ENCODE data around the gene CNTNAP2.

Gene CNTNAP2

DNA sequence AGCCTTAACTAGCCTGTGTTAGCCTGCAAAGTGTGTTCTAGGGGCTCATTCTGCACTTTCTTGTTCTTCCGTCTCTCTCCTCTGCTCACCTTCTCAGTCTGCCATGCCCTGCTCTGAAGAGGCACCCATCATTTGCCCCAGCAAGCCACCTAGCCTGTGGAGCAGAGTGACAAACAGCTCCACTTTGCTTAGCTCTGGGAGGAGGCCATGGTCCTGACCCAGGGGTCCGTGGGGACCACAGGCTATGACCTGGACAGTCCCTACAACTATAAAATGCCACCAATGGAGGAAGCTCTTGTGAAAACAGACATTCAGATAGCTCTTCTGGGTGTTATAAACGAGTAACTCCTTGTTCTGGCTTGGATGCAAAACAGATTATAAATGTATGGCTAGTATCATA lies 1029.6 kb downstream of the CNTNAP2 start:
- H3K27ac ChIP-seq, result no peak overlapping the region
- TF ChIP-seq, protein P1, sequence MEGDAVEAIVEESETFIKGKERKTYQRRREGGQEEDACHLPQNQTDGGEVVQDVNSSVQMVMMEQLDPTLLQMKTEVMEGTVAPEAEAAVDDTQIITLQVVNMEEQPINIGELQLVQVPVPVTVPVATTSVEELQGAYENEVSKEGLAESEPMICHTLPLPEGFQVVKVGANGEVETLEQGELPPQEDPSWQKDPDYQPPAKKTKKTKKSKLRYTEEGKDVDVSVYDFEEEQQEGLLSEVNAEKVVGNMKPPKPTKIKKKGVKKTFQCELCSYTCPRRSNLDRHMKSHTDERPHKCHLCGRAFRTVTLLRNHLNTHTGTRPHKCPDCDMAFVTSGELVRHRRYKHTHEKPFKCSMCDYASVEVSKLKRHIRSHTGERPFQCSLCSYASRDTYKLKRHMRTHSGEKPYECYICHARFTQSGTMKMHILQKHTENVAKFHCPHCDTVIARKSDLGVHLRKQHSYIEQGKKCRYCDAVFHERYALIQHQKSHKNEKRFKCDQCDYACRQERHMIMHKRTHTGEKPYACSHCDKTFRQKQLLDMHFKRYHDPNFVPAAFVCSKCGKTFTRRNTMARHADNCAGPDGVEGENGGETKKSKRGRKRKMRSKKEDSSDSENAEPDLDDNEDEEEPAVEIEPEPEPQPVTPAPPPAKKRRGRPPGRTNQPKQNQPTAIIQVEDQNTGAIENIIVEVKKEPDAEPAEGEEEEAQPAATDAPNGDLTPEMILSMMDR (conservative IDR thresholded peaks at IDR 0.05), result no peak

DNA sequence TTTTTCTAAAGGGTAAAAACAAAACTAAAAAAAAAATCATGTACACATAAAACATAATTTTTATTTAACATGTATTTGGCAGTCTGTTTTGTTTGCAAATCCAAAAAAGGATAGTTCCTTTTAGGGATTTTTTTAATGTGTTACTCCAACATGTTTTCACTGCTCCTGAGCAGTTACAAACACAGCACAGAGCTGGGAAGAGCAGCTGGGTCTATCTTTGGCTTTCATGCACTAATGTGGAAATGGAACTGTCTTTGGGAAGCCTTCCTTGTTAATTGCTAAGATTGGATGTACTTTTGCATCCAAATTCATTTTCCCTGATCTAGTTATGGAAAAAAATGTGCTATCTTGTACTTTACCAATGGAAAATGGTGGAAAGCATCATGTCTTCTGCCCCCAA lies 1035.1 kb downstream of the CNTNAP2 start:
- TF ChIP-seq, protein P1 (conservative IDR thresholded peaks at IDR 0.05), result no peak
- no peak overlapping the region for H3K27ac ChIP-seq

DNA sequence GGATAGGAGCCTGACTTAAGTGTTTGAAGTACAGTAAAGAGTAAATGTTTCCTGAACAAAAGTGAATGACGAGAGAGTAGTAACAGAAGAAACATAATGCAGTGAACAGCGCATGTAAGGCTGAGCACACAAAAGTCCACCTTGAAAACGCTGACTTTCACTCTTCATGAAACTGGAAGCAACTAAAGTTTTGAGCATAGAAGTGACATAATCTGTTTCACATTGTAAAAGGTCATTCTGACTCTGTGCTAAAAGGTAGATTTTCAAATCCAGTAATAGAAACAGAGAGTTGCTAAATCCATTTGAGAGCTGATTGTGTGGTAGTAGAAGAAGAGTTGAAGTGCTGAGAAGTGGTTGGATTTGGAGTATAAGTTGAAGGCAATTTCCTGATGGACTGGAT lies 1037.0 kb downstream of the CNTNAP2 start:
- TF ChIP-seq, protein P1 (conservative IDR thresholded peaks at IDR 0.05), result no peak
- no peak overlapping the region for H3K27ac ChIP-seq

DNA sequence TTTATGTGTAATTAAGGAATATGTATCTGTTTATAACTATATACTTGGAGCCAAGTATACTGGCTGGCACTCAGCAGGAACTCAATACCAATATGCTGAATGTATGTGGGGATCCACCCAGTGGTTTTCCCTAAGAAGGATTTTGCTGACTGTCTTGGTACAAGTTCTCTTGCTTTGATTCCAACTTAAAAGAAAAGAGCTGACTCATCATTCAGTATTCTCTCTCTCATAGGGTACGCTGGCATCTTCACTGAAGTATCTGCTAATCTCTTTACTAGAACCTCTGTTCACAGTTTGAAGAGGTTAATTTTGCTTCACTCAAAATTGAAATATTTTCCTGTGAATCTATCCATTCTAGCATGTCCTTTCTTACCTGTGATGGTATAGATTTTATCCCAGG lies 1044.8 kb downstream of the CNTNAP2 start:
- no peak overlapping the region for H3K27ac ChIP-seq
- TF ChIP-seq, protein P1 (conservative IDR thresholded peaks at IDR 0.05), result no peak

DNA sequence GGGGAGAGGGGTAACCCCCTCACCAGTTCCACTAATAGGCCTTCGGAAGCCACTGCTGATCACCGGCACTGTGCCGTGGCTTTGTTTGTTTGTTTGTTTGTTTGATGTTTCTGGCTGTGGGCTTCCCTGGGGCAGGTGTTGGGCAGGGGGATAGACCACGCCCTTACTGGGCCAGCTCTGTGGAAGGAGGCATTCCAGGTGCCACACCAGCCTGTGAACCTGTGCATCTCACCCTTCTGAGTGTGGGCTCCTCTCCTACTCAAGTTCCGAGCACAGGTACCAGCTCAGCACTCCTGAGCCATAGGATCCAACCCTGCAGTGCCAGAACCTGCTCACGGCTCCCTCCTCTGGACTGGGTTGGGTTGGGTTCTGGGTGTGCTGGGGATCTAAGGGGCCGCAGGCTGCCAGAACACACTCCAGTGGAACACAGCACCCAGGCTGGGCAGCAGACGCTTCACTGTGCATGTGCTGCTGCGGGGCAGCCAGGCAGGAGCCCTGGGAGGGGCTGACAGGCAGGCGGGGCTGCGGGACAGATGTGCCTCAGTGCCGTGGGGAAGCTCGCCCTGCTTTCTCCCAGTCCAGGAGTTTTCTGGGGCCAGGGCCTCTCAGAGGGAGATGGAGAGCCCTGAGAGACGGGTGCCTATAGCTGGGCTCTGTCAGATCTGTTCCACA lies 1053.9 kb downstream of the CNTNAP2 start:
- no peak overlapping the region for H3K27ac ChIP-seq
- TF ChIP-seq, protein P1 (conservative IDR thresholded peaks at IDR 0.05), result no peak

DNA sequence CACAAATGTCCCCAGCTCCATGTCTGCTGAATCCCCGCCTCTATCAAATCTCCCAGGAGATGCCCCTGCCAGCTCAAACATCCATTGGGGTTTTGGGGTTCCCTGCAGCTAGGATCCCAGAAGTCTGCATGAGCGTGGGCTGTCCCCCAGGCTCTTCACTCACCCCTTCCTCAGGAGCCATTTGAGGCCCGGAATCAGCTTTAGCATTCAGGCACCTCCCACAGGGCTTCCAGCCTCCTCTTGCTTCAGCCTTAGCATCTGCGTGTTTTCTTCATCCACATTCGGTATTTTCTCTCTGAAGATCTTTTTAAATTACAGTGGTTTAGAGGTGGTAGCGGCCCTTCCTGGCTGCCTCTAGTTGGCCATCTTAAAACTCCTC lies 1054.4 kb downstream of the CNTNAP2 start:
- no peak overlapping the region for H3K27ac ChIP-seq
- TF ChIP-seq, protein P1 (conservative IDR thresholded peaks at IDR 0.05), result no peak

DNA sequence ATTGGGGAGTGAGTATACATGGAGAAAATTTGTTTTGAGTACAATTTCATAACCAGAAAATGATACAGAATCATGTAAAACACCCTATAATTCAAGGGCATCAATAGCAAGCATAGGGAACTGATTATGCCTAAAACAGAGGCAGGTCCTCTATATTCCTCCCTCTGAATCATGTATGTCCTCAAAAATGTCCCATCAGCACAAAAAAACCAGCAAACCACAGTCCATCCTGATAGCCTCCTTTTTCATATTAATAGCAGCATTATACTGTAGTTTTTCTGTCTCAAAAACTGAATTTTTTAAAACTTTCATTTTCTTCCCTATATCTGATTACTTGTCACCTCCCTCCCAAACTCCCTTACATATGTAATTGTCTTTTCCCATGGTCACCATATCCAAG lies 1057.3 kb downstream of the CNTNAP2 start:
- TF ChIP-seq, protein P1 (conservative IDR thresholded peaks at IDR 0.05), result no peak

More for the DNA sequence above, 1057.3 kb downstream of the CNTNAP2 start:
- H3K27ac ChIP-seq, result no peak overlapping the region

Data from VCaP (cell line).